ENCODE data around the gene THSD8.

- TF ChIP-seq EZH2 (IDR thresholded peaks at IDR 0.05; ENCODE audit: borderline replicate concordance, insufficient read depth, low read depth, low read length, poor library complexity, severe bottlenecking): no peak
- no peak for TF ChIP-seq CTCF (IDR thresholded peaks at IDR 0.05)
Observed at GRCh38 chr19:12801466-12802266, at the start of gene THSD8, which contains the start of gene PRDX2.
